ENCODE measurements around the gene KISS1R.
"Not testable (repeated sequence)": the region's sequence is repeated elsewhere in the genome, so short reads cannot be mapped to it uniquely, and the experiment has no call there.

Gene KISS1R

DNA sequence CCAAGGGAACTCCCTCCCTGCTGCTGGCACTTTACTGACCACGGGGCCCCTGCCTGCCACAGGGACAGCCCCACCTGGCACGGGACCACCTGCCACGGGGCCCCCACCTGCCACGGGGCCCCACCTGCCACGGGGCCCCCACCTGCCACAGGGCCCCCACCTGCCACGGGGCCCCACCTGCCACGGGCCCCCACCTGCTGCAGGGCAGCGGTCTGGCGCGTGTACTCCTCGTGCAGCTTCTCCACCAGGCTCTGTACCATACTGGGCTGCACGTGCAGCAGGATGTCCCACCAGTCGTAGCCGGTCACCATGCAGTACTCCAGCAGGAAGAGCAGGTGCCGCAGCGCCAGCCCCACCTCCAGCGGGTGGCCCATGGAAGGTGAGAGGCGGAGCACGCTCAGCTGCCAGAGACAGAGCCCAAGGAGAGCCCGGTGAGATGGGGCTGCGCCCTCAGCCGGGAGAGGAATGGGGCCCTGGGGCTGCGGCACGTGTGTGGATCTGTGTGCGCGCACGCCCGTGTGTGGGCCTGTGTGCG, 40.3 kb upstream of the KISS1R start:
- no peak overlapping the region for H3K4me3 ChIP-seq (ENCODE audit: low read length, poor library complexity, severe bottlenecking)
- H3K9ac ChIP-seq (ENCODE audit: low read depth, low read length, poor library complexity, severe bottlenecking), result no peak overlapping the region
- H3K9me3 ChIP-seq (ENCODE audit: insufficient read depth, low read depth, low read length), result no peaks in the 10 kb centered on the region
- no peak overlapping the region for H3K4me2 ChIP-seq (ENCODE audit: low read depth, low read length, poor library complexity, severe bottlenecking)
- no peaks in the 10 kb centered on the region; the same call in 1 of the 2 replicates for H3F3A ChIP-seq (ENCODE audit: low read depth)
- H2AFZ ChIP-seq (ENCODE audit: low read length), result no peak overlapping the region
- H3K36me3 ChIP-seq (ENCODE audit: insufficient read depth, low read length), result no peaks in the 10 kb centered on the region; the same call in 1 of the 2 replicates
- H3K27me3 ChIP-seq (ENCODE audit: insufficient read depth, low read length, poor library complexity, severe bottlenecking), result no peaks in the 10 kb centered on the region
- H3K9me2 ChIP-seq (replicated peaks; ENCODE audit: low read depth, low read length), result no peaks in the 10 kb centered on the region
- TF ChIP-seq EZH2phosphoT487 (IDR thresholded peaks at IDR 0.05; ENCODE audit: borderline replicate concordance) (no peak), CTCF (conservative IDR thresholded peaks at IDR 0.05; ENCODE audit: low read length) (no peak)
- H4K20me1 ChIP-seq (ENCODE audit: insufficient read depth, low read length, poor library complexity, severe bottlenecking), result no peaks in the 10 kb centered on the region
- no peaks in the 10 kb centered on the region for H3K79me2 ChIP-seq (ENCODE audit: insufficient read depth, low read length)
- no peaks in the 10 kb centered on the region for H3K4me1 ChIP-seq (ENCODE audit: insufficient read depth, low read length, poor library complexity, severe bottlenecking)

- not testable (repeated sequence) for H3F3A ChIP-seq (ENCODE audit: low read depth); H3K4me2 ChIP-seq (ENCODE audit: low read depth, low read length, poor library complexity, severe bottlenecking); H3K27me3 ChIP-seq (ENCODE audit: insufficient read depth, low read length, poor library complexity, severe bottlenecking); H3K4me3 ChIP-seq (ENCODE audit: low read length, poor library complexity, severe bottlenecking); H4K20me1 ChIP-seq (ENCODE audit: insufficient read depth, low read length, poor library complexity, severe bottlenecking); H3K9me3 ChIP-seq (ENCODE audit: insufficient read depth, low read depth, low read length); H3K36me3 ChIP-seq (ENCODE audit: insufficient read depth, low read length); H3K79me2 ChIP-seq (ENCODE audit: insufficient read depth, low read length); H2AFZ ChIP-seq (ENCODE audit: low read length); H3K4me1 ChIP-seq (ENCODE audit: insufficient read depth, low read length, poor library complexity, severe bottlenecking); H3K9ac ChIP-seq (ENCODE audit: low read depth, low read length, poor library complexity, severe bottlenecking); H3K9me2 ChIP-seq (replicated peaks; ENCODE audit: low read depth, low read length)
These were observed 39.0 kb upstream of the KISS1R start for GRCh38 chr19:877992-878660.

GRCh38 chr19:878751-879561, 38.2 kb upstream of the KISS1R start:
- not testable (repeated sequence) for H3K79me2 ChIP-seq (ENCODE audit: insufficient read depth, low read length); H3K36me3 ChIP-seq (ENCODE audit: insufficient read depth, low read length); H2AFZ ChIP-seq (ENCODE audit: low read length); H3K4me1 ChIP-seq (ENCODE audit: insufficient read depth, low read length, poor library complexity, severe bottlenecking); H3K27me3 ChIP-seq (ENCODE audit: insufficient read depth, low read length, poor library complexity, severe bottlenecking); H3K9me2 ChIP-seq (replicated peaks; ENCODE audit: low read depth, low read length); H4K20me1 ChIP-seq (ENCODE audit: insufficient read depth, low read length, poor library complexity, severe bottlenecking); H3K9ac ChIP-seq (ENCODE audit: low read depth, low read length, poor library complexity, severe bottlenecking); H3F3A ChIP-seq (ENCODE audit: low read depth); H3K4me3 ChIP-seq (ENCODE audit: low read length, poor library complexity, severe bottlenecking); H3K4me2 ChIP-seq (ENCODE audit: low read depth, low read length, poor library complexity, severe bottlenecking); H3K9me3 ChIP-seq (ENCODE audit: insufficient read depth, low read depth, low read length)

GRCh38 chr19:879711-880438, 37.3 kb upstream of the KISS1R start:
- Histone ChIP-seq H4K20me1 (ENCODE audit: insufficient read depth, low read length, poor library complexity, severe bottlenecking) (no peaks in the 10 kb centered on the region), H3K4me1 (ENCODE audit: insufficient read depth, low read length, poor library complexity, severe bottlenecking) (no peaks in the 10 kb centered on the region), H3K4me3 (ENCODE audit: low read length, poor library complexity, severe bottlenecking) (no peak overlapping the region), H3F3A (ENCODE audit: low read depth) (no peaks in the 10 kb centered on the region), H3K4me2 (ENCODE audit: low read depth, low read length, poor library complexity, severe bottlenecking) (no peak overlapping the region), H3K36me3 (ENCODE audit: insufficient read depth, low read length) (no peaks in the 10 kb centered on the region; the same call in 1 of the 2 replicates), H3K79me2 (ENCODE audit: insufficient read depth, low read length) (no peaks in the 10 kb centered on the region), H2AFZ (ENCODE audit: low read length) (no peak overlapping the region), H3K9me2 (replicated peaks; ENCODE audit: low read depth, low read length) (no peaks in the 10 kb centered on the region), H3K27me3 (ENCODE audit: insufficient read depth, low read length, poor library complexity, severe bottlenecking) (no peaks in the 10 kb centered on the region), H3K9ac (ENCODE audit: low read depth, low read length, poor library complexity, severe bottlenecking) (no peak overlapping the region), H3K9me3 (ENCODE audit: insufficient read depth, low read depth, low read length) (no peaks in the 10 kb centered on the region)
- TF ChIP-seq EZH2phosphoT487 (IDR thresholded peaks at IDR 0.05; ENCODE audit: borderline replicate concordance) (no peak), CTCF (conservative IDR thresholded peaks at IDR 0.05; ENCODE audit: low read length) (no peak)
